Measurements from ENCODE around the gene ATXN1.

The ATXN1 gene

DNA sequence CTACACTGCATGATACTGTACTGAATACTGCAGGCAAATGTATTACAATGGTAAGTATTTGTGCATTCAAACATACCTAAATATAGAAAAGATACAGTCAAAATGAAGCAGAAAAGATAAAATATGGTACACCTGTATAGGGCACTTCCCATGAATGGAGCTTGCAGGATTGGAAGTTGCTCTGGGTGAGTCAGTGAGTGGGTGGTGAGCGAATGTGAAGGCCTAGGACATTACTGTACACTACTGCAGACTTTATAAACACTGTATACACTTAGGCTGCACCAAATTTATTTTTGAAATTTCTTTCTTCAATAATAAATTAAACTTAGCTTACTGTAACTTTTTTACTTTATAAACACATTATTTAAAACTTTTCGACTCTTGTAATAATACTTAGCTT lies 213.1 kb downstream of the ATXN1 start:
- ChIA-PET POLR2A (no interaction called here), CTCF (interaction anchor here (1.3 kb wide), 2 partner anchors 12 to 46 kb away, joined by 3 to 4 read pairs; no protein-coding TSS in a partner anchor)
- no peak for TF ChIP-seq CTCF (IDR thresholded peaks at IDR 0.05; ENCODE audit: control extremely low read depth, extremely low read depth, low read depth, missing control alignments)
- DNase-seq (ENCODE audit: extremely low spot score), result no peak

DNA sequence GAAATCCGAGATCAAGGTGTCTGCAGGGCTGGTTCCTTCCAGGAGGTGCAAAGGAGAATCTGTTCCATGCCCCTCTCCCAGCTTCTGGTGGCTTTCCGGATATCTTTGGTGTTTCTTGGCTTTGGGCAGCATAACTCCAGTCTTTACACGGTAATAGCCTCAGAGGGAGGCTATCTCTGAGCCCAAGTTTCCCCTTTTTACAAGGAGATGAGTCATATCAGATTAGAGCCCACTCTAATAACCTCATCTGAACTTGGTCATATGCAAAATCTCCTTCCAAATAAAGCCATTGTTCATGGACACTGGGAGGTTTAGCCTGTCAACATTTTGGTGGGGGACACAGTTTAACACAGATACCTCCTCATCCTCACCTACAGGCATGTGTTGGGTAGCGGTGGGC lies 213.7 kb downstream of the ATXN1 start:
- ChIA-PET CTCF (interaction anchor here (1.3 kb wide), 1 partner anchor 12 kb away, joined by 4 read pairs; no protein-coding TSS in a partner anchor), POLR2A (no interaction called here)
- no peak for TF ChIP-seq CTCF (IDR thresholded peaks at IDR 0.05; ENCODE audit: control extremely low read depth, extremely low read depth, low read depth, missing control alignments)
- DNase-seq (ENCODE audit: extremely low spot score), result no peak

DNA sequence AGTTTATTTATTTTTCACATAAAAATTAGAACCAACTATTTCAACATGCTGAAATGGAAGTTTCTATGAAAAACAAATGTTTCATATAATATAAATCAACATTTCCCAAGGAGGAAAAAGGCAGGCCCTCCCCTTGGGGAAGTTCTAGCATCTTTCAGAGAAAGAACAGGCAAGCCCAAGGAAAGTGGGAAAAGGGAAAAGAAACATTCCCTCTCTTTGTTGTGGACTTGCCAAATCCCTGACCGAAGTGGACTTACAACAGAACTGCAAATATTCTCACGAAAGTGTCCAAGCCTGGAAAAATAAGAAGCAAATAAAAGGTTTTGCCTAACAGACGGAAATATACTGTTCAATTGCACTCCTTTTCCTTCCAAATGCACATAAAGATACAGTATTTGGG lies 214.4 kb downstream of the ATXN1 start:
- ChIA-PET POLR2A (no interaction called here), CTCF (interaction anchor here (1.1 to 1.3 kb wide), 2 partner anchors 13 to 138 kb away, joined by 3 read pairs; no protein-coding TSS in a partner anchor)
- DNase-seq (ENCODE audit: extremely low spot score), result no peak
- no peak for TF ChIP-seq CTCF (IDR thresholded peaks at IDR 0.05; ENCODE audit: control extremely low read depth, extremely low read depth, low read depth, missing control alignments)

GRCh38 chr6:16545382-16545781 lies 215.9 kb downstream of the ATXN1 start:
- CTCF ChIA-PET, result interaction anchor here (1.3 to 2.6 kb wide), 8 partner anchors 11 to 218 kb away, joined by 3 to 9 read pairs (median 3); no protein-coding TSS in a partner anchor
- POLR2A ChIA-PET, result interaction anchor here (0.6 kb wide), 1 partner anchor 254 kb away, joined by 3 read pairs; no protein-coding TSS in a partner anchor

DNA sequence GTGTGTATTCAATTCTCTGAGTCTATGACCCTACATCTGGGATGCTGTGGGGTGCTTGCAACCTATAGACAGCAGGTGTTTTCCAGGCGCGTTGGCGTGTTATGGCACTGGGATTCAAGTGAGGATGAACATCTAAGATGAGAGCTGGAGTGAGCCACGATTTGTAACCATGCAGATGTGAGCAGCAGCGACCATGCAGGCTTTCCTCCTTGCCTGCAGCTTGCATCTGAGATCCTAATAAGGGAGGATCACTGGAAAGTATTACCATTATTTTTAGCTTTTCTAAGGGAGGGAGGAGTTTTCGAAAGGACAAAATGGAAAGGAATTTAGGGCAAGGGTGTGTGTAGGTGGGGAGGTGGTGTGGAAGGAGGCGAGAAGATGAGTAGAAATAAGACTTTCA lies 216.7 kb downstream of the ATXN1 start:
- no peak for DNase-seq (ENCODE audit: extremely low spot score)
- CTCF ChIA-PET, result interaction anchor here (0.9 to 2.6 kb wide), 13 partner anchors 9 to 219 kb away, joined by 3 to 9 read pairs (median 3); no protein-coding TSS in a partner anchor
- TF ChIP-seq CTCF (IDR thresholded peaks at IDR 0.05; ENCODE audit: control extremely low read depth, extremely low read depth, low read depth, missing control alignments), result no peak
- POLR2A ChIA-PET, result no interaction called here

More at GRCh38 chr6:16545382-16545781, 215.9 kb downstream of the ATXN1 start:
- DNase-seq (ENCODE audit: extremely low spot score), result no peak
- no peak for TF ChIP-seq CTCF (IDR thresholded peaks at IDR 0.05; ENCODE audit: control extremely low read depth, extremely low read depth, low read depth, missing control alignments)

GRCh38 chr6:16544006-16544405 lies 217.3 kb downstream of the ATXN1 start:
- CTCF ChIA-PET, result interaction anchor here (0.9 to 2.6 kb wide), 10 partner anchors 10 to 219 kb away, joined by 3 to 9 read pairs (median 4); no protein-coding TSS in a partner anchor
- POLR2A ChIA-PET, result no interaction called here
- no peak for TF ChIP-seq CTCF (IDR thresholded peaks at IDR 0.05; ENCODE audit: control extremely low read depth, extremely low read depth, low read depth, missing control alignments)
- DNase-seq (ENCODE audit: extremely low spot score), result no peak

All from GM10248 (cell line).